Activated naive CD4-positive, alpha-beta T cell (primary cell): ENCODE results near the gene ZNF430.
"Not testable (repeated sequence)": the region's sequence is repeated elsewhere in the genome, so short reads cannot be mapped to it uniquely, and the experiment has no call there.

Experiments used
- DNase-seq, 4 experiments: peaks; one replicate each; lab custom pipeline; 2025; lab: John Stamatoyannopoulos, UW

The ZNF430 gene

DNA sequence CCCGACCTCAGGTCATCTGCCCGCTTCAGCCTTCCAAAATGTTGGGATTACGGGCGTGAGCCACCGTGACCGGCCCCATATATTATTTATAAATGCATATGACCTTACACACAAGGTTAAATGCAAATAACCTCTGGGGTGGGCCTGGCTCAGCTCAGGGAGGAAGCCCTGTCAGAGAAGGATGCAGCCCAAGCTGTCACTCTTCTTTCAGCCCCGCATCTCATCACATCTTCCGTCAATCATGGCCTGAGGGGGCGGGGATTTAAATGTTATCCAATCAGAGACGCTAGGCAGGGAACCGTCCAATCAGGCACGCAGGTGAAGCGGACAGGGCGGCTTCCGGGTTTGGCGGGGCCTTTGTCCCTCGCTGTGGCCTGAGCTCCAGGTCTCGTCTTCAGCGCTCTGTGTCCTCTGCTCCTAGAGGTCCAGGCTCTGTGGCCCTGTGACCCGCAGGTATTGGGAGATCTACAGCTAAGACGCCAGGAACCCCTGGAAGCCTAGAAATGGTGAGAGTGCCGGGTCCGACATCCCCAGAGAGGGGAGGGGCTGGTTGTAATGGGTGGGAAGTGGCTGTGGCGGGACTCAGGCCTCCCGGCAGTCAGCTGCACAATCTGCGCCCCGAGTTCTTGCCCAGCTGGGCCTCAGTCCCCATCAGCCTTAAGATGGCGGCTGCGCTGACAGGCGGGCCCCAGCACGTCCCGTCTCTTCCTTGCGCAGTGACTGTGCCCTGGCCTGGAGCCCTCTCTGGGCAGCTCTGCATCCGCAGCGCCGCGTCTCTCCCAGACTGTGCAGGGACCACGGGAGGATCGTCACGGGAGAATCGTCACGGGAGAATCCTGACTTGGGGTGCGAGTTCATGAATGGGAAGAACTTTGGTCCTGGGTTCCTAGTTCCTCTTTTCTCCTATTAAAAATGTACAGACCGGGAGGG, at the start of gene ZNF430:
Gene ZNF430 (plus strand): TSS at position 360 of the 930 bp plus-strand sequence. CDS start 144 bp downstream, at position 504.
- DNase-seq, result peak; percentile 69 to 84 (median 76)

DNA sequence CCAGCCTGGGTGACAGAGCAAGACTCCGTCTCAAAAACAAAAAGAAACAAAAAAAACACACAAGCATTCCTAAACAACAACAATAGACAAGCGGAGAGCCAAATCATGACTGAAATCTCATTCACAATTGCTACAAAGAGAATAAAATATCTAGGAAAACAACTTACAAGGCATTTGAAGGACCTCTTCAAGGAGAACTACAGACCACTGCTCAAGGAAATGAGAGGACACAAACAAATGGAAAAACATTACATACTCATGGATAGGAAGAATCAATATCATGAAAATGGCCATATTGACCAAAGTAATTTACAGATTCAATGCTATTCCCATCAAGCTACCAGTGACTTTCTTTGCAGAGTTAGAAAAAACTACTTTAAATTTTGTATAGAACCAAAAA, 27.7 kb upstream of the ZNF430 start:
- DNase-seq, result not testable (repeated sequence)

DNA sequence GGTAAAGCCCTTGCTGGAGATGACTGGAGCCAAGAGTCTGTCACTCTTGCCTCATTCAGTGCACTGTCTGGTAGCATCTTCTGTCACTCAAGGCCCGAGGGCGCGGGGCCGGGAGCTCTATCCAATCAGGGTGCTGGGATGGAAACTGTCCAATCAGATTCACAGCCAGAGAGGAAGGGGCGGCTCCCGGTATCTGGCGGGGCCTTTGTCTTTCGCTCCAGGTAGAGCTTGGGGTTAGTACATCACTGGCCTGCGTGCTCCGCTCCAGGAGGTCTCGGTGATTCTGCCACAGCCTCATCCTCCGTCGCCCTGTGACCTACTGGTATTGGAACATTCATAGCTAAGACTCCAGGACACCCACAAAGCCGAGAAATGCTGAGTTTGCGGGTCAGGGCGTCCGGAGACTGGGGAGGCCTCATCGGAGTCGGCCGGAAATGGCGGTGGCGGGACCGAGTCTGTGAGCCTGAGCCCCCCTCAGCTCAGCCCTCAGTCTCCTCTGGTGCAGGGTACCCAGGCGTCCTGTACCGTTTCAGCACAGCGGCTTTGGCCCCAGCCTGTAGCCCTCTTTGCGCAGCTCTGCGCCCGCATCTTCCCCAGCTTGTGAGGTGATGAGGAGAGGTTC, 20.6 kb upstream of the ZNF430 start:
- peak; percentile 43 to 68 (median 56) for DNase-seq

DNA sequence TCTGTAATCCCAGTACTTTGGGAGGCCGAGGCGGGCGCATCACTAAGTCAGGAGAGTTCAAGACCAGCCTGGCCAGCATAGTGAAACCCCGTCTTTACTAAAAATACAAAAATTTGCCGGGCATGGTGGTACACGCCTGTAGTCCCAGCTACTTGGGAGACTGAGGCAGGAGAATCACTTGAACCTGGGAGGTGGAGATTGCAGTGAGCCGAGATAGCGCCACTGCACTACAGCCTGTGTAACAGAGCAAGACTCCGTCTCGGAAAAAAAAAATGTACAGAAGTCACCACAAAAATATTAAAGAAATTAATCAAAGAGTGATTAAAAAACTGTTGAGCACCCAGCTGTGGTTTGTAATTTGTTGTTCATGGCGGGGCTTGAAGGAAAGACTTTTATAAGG, 781 bp downstream of the ZNF430 start:
- not testable (repeated sequence) for DNase-seq

DNA sequence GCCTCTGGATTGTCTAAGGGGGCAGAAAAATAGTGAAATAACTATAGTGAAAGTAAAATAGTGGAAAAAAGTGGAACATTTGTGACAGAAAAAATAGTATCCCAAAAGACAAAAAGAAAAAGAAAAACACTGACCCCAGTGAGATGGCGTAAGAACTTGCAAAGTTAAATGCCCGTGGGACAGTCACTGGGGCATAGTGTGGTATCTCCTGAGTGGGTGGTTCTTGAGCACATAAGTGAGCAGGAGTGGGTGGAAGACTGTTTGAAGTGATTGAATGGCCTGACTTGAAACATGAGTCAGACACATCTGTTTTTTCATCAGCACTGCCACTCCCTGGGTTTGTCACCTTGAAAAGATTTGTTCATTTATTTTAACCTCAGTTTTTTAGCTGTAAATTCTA, 2.5 kb downstream of the ZNF430 start:
- no peak for DNase-seq

DNA sequence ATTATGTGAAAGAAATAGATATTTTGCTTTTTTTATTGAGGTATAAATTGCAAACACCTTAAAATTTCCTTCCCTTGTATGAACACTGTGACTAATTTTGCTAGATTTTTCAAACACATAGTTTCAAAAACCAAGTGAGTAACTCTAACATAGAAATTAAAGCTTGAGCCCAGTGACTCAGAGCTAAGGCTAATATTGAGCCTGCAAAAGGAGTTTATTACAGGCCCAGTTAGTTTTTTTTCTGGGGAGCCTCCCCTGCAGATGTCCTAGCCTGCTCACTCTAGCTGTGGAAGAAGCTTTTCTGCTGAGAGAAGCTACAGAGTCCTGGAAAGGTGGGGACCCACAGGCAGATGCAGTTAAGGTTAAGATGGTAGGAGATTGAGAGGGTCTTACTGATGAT, 3.4 kb downstream of the ZNF430 start:
- DNase-seq, result no peak

DNA sequence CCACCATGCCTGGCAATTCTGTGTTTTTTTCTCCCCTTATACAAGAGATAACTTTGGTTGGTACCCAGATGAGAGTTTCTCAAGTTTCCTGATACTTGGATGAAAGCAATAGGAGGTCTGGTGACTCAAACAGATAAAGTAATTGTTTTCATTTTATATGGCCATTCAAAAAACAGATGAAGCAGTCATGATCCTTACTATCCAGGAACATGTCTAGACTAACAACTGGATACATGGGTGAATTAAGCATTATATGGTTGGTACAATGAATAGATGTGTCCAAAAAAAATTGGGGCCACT, 8.5 kb downstream of the ZNF430 start:
- no peak for DNase-seq

DNA sequence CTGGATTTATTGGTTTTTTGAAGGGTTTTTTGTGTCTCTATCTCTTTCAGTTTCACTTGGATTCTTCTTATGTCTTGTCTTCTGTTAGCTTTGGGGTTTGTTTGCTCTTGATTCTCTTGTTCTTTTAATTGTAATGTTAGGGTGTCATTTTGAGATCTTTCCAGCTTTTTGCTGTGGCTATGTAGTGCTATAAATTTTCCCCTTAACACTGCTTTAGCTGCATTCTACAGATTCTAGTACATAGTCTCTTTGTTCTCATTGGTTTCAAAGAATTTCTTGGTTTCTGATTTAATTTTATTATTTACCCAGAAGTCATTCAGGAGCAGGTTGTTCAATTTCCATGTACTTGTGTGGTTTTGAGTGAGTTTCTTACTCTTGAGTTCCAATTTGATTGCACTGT, 24.6 kb downstream of the ZNF430 start:
- no peak for DNase-seq

DNA sequence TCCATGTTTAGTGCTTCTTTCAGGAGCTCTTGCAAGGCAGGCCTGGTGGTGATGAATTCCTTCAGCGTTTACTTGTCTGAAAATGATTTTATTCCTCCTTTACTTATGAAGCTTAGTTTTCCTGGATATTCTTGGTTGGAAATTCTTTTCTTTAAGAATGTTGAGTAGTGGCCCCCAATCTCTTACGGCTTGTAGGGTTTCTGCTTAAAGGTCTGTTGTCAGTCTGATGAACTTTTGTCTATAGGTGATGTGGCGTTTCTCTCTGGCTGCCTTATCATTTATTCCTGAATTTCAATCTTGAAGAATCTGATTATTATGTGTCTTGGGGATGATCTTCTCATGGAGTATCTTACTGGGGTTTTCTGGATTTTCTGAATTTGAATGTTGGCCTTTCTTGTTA, 26.0 kb downstream of the ZNF430 start:
- DNase-seq, result no peak

DNA sequence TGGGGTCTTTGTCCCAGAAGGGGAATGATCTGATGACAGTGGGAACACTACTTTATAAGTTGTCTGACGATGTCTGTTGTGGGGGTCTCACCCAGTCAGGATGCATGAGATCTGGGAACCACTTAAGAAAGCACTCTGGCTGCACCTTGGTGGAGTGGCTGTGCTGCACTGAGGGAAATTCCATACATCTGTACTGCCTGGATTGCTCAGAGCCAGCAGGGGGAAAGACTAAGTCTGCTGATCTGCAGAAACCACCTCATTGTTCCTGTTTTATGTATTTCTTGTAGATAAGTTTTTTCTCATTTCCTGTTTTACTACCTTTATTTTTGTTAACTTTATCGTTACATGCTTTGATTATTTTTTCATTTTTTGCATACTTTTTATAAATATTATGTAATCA, 27.3 kb downstream of the ZNF430 start:
- no peak for DNase-seq

DNA sequence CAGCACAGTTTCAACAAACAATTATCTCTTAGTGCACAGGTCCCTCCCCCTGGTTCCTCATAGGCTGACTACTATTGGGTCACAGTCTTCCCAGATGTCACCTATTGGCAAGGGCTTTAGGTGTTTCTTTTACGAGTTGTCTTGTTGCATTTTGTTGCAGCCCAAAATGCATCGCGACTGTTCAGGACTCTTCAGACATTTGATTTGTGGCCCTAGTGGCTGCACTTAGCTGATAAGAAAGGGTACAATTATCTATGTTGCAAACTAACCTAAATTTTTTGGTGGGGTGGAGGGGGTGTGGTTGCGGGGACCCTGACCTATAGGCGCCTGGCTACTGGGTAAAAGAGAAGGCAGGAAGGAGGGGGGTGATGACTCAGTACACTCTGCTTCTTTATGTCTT, 32.4 kb downstream of the ZNF430 start:
- DNase-seq, result no peak

DNA sequence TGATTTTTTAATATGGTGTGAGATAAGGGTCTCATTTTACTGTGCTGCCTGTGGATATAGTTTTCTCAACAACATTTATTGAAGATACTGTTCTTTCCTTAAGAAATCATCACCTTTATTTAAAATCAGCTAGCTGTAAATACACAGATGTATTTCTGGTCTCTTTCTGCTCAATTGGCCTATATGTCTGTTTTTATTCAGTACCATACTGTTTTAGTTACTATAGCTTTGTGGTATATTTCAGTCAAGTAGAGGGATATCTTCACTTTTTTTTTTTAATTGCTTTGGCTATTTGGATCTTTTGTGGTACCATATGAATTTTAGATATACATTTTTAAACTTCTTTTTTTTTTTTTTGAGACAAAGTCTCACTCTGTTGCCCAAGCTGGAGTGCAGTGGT, 44.9 kb downstream of the ZNF430 start:
- DNase-seq, result no peak

DNA sequence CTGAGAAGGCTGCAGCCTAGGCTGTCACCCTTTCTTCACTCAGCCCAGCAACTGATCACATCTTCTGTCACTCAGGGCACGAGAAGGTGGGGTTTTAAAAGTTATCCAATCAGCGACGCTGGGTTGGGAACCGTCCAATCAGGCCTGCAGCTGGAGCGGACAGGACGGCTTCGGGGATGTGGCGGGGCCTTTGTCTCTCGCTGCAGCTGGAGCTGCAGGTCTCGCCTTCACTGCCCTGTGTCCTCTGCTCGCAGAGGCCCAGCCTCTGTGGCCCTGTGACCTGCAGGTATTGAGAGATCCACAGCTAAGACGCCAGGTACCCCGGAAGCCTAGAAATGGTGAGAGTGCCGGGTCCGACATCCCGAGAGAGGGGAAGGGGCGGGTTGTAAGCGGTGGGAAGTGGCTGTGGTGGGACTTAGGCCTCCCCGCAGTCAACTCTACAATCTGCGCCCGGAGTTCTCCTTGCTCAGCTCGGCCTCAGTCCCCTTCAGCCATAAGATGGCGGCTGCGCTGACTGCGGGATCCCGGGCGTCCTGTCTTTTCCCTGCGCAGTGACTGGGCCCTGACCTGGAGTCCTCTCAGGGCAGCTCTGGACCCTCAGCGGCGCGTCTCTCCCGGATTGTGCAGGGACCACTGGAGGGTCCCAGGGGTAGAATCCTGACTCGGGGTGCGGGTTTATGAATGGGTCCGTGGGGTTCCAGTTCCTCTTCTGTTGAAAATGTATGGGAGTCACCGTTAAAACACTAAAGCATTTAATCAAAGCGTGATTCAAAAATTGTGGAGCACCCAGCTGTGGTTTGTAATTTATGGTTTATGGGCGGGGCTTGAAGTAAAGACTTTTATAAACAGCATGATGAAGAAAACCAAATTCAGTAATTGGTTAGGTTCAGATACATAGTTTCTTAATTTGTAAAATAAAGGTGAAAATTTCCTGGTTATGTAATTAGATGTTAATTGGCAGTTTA, 61.8 kb downstream of the ZNF430 start, which contains the start of gene ZNF714:
Gene ZNF714 (plus strand): TSS at position 193 of the 965 bp plus-strand sequence. CDS start 16,066 bp downstream, outside the sequence.
- DNase-seq, result peak; percentile 19 to 55 (median 42)

DNA sequence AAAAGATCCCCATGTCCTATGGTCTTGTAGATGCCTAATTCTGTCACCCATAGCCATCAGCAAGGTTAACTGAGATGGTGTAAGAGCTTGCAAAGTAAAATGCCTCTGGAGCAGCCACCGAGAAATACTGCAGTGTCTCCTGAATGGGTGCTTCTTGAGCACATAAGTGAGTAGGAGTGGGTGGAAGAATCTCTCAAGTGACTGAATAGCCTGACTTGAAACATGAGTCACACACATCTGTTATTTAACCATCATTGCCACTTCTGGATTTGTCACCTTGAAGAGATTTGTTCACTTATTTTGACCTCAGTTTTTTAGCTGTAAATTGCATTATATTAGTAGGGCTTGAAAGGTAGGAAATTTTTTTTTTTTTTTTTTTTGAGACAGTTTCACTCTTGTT, 63.9 kb downstream of the ZNF430 start:
- DNase-seq, result no peak

DNA sequence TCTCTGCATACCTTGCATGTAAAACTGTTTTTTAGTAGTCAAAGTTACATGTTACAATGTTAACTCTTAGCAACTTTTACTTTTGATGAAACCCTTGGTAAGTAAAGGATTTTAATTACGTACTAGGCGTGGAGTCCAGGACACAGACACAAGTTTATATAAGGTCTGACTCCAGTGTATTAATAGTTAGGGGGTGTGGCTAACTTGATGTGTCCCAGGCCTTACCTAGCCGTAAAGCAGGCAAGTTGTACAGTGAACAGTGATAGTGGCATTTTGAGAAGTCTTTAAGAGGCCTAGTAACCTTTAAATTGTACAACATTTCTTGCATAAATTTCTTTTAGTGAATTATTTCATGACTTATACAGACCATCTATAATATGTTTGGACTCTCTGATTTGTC, 67.4 kb downstream of the ZNF430 start:
- no peak for DNase-seq

DNA sequence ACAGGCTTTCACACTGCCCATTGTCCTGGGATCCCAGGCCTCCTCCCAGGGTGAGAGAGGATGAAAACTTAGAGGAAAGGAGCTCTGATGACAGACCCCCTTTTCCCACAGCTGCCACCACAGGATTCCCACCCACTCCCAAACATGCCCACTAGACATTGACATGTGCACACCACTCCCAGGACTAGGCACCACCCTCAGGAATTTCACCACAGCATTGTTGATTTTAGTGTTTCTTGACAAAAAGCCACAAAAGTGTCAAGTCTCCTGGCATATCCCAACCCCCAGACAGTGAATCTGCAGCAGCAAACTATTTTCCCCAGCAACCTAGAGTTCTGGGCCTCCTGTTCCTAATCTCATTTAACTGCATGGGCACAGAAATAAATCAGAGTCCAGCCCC, 71.7 kb downstream of the ZNF430 start:
- no peak for DNase-seq

DNA sequence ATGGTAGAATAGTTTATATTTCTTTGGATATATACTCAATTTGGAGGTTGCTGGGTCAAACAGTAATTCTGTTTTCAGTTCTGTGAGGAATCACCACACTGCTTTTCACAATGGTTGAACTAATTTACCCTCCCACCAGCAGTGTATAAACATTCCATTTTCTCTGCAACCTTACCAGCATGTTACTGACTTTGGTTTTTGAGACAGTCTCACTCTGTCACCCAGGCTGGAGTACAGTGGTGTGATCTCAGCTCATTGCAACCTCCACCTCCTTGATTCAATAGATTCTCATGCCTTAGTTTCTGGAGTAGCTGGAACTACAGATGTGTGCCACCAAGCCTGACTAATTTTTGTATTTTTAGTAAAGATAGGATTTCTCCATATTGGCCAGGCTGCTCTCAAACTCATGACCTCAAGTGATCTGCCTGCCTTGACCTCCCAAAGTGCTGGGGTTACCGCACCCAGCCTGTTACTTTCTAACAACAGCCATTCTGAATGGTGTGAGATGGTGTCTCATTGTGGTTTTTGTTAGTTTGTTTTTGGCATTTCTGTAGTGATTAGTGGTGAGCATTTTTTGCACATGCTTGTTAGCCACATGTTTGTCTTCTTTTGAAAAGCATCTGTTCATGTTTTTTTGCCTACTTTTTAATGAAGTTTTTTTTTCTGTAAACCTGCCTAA, 74.0 kb downstream of the ZNF430 start:
- DNase-seq, result no peak

DNA sequence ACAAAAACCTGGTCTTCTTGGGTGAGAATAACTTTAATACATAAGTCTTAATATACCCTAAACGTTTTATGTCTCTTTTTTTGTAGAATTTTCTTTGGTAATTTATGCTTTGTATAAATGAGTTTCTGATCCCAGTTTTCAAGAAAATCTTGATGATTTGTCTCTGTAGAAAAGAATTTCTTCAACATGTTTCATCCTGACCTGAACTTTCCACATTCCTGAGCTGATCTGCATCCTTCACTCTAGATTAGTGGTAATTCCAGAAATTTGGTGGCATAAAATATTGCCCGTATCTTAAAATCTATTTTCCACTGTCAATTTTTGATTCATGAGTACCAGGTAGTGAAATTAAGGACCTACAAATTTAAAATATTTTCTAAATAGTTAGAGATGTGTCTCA, 77.8 kb downstream of the ZNF430 start:
- DNase-seq, result no peak

DNA sequence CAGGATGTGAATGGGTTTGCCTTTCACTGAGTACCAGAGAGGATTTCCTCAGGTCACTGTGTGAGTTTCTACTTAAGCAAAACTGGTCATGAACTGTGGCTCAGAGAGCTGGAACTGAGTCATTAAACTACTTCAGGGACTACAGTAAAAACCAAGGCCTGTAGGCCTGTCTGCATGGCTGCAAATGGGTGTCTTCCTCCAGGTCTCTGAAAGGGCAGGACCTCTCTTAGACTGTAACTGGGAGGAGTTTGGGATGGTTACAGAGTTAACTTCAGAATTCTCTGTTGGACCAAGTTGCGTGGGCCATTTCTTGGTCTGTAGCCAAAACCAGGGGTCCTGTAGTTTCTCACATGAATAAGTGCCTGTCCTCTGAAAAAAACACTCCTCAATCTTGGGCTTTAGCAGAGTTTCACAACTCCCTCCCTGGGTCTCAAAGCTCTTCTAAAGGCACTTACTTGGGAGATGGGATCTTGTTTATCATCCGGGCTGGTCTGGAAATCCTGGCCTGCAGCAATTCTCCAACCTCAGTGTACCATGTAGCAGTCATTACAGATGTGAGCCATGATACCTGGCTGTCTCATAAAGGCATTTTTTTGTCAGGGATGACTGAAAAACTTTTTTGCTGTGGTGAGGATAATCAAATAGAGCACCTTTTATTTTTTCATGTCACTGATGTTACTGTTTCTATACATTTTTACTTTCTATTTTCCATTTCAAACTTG, 81.2 kb downstream of the ZNF430 start:
- no peak for DNase-seq

DNA sequence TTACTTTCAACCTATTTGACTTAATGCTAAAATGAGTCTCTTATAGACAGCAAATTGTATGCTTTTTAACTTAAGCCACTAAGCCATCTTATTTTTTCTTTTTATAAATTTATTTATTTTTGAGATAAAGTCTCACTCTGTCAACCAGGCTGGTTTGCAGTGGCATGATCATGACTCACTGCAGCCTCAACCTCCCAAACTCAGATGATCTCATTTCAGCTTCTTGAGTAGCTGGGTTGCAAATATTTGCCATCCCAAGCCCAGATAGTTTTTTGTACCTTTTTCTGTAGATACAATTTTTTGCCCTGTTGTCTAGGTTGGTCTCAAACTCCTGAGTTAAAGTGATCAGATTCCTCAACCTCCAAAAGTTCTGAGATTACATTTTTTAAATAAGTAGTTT, 88.7 kb downstream of the ZNF430 start:
- DNase-seq, result no peak
